GM19035 (cell line): Measurements from ENCODE around the gene TMEM145.
A peak's percentile ranks its signal among the peaks of the same experiment; 100 is the strongest.
"Not testable (repeated sequence)": the region's sequence is repeated elsewhere in the genome, so short reads cannot be mapped to it uniquely, and the experiment has no call there.

ENCODE experiments used
- ATAC-seq: cut with Tn5 transposase; IDR thresholded peaks from one replicate; pipeline ENCODE4 v1.9.1; 2021; ENCODE audit not compliant: unreplicated experiment

Gene TMEM145

DNA sequence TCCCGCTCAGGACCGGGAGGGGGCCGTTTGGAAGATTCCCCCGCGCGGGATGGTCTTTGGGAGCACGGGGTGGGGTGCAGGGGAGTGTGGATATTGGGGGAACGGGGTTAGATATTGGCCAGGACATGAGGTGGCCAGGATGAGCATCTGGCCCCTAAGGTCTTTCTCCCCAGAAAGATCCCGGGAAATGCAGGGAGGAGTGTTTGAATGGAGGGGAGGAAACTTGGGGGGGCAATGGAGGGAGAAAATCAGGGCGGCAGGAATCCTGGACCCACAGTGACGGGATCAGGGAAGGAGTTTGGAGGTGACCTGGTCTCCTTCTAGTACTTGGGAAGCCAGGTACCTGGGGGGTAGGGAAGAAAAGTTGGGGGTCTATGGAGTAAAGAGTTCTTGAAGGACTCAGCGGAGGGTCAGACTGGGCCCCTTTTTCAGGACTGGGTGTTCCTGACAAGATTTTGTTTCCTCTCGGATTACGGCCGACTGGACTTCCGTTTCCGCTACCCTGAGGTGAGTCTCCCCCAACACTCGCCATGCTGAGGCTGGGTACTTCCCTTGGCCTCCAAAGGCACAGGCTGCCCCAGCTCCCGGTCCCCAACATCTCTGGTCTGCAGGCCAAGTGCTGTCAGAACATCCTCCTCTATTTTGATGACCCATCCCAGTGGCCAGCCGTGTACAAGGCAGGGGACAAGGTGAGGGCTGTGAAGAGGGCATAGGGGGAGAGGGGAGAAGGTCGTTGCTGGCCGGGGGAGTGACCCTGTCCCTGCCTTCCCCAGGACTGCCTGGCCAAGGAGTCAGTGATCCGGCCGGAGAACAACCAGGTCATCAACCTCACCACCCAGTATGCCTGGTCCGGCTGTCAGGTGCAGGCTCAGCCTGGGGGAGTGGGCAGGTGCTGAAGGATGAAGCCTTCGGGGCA lies 989 bp downstream of the TMEM145 start:
- ATAC-seq: no peak

DNA sequence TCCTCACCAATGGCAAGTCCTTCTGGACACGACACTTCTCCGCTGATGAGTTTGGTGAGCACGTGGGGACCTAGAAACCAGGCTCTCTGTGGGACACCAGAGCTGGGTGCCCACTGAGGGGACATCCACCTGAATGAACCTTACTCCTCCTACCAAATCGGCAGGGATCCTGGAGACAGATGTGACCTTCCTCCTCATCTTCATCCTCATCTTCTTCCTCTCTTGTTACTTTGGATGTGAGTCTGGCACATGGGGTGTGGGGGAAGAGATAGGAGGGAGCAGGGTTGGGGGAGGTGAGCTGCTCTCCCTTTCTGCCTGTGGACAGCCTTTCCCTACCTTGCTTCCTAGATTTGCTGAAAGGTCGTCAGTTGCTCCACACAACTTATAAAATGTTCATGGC lies 1.9 kb downstream of the TMEM145 start:
- ATAC-seq: no peak

DNA sequence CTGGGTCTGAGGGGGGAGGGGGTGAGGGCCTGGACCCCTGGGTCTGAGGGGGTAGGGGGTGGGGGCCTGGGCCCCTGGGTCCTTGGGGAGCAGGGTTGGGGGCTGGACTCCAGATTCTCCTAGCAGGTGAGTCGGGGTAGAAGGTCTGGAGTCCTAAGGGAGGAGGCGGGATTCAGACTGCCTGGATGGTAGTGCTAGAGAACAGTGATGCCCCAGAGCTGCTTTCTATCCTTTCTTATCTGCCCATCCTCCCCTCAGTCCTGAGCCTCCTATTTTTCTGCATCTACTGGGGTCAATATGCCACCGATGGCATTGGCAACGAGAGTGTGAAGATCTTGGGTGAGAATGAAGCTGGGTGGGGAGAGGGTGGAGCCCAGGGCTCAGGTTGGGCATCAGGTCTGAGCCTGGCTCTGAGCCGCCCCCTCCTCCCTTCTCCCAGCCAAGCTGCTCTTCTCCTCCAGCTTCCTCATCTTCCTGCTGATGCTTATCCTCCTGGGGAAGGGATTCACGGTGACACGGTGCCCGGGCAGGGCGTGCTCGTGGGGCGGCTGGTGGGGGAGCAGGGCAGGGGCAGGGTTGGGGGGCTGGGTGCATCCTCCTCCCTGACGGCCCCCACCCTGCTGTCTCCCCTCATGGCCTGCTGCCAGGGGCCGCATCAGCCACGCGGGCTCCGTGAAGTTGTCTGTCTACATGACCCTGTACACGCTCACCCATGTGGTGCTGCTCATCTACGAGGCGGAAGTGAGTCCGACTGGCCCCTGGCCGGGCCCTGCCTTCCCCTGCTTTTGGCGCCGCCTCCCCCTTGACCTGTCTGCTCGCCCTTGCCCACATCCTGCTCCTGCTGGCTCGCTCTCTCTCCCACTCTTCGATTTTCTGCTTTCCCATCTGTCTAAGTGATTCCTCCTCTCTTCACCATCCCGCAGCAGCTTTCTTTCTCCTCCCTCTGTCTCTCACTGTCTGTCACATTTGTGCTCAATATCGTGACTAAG lies 3.4 kb downstream of the TMEM145 start:
- no peak for ATAC-seq

DNA sequence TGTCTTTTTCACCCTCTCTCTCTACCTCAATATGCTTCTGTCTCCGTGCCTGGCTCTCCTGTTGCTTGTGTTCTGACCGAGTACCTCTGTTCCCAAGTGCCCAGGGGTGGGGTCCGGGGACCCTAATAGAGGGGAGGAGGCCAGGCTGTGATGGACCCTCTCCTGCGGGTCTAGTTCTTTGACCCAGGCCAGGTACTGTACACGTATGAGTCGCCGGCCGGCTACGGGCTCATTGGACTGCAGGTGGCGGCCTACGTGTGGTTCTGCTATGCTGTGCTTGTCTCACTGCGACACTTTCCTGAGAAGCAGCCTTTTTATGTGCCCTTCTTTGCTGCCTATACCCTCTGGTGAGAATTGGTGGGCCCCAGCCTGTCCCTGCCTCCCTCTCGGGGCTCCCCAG lies 4.4 kb downstream of the TMEM145 start:
- ATAC-seq: no peak

DNA sequence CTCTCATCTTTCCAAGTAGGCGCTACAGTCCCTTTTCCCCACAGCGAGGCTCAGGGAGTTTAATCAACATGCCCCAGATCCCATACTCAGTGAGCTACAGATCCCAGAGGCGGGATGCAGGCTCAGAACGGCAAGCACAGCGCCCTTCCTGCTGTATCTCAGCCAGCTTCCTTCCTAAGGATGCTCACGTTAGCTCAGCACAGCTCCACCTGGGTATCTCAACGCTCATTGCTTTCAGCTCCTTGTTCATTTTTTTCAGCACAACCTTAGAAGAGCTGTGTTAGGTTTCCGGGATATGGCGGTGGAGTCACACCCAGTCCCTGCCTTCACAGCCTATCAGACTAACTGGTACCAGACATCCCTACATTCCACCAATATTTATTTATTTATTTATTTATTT lies 9.2 kb downstream of the TMEM145 start:
- no peak for ATAC-seq

DNA sequence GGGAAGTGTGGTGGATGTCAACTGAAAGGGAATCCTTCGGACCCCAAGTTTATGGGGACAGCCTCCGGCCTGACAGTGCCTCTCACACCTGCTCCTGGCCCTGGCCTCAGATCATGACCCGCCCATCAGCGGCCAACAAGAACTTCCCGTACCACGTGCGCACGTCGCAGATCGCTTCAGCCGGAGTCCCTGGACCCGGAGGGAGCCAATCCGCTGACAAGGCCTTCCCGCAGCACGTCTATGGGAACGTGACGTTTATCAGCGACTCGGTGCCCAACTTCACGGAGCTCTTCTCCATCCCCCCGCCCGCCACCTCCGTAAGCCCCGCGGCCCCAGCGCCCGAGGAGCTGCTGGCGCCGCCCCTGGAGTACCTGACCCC lies 10.4 kb downstream of the TMEM145 start:
- ATAC-seq: no peak

DNA sequence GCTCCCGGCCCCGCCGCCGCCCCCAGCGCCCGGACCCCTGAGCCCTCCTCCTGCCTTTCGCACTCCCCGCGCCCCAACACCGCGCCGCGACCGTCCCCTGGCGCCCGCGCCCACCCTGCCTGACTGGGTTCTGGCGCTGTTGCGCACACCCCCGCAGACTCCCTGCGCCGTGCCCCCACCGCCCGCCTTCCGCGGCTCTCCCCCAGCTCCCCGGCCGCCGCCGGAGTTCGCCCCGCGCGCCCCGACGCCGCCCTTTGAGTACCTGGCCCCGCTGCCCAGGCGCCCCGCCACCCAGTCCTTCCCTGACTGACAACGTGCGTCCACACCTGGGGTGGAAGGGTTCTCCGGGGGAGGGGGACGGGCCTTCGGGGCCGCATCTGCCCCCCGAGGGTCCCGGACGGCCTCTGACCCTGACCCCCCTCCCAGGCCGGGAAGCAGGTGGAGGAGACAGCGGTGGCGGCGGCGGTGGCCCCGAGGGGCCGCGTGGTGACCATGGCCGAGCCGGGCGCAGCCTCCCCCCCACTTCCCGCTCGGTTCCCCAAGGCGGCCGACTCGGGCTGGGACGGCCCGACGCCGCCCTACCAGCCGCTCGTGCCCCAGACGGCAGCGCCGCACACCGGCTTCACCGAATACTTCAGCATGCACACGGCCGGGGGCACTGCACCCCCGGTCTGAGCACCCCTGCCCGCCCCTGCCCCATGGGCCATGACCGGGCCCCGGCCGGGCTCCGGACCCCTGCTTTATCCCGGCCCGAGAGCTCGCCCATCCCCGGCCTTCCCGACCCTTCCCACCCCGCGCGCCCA lies 10.9 kb downstream of the TMEM145 start:
- ATAC-seq: no peak

DNA sequence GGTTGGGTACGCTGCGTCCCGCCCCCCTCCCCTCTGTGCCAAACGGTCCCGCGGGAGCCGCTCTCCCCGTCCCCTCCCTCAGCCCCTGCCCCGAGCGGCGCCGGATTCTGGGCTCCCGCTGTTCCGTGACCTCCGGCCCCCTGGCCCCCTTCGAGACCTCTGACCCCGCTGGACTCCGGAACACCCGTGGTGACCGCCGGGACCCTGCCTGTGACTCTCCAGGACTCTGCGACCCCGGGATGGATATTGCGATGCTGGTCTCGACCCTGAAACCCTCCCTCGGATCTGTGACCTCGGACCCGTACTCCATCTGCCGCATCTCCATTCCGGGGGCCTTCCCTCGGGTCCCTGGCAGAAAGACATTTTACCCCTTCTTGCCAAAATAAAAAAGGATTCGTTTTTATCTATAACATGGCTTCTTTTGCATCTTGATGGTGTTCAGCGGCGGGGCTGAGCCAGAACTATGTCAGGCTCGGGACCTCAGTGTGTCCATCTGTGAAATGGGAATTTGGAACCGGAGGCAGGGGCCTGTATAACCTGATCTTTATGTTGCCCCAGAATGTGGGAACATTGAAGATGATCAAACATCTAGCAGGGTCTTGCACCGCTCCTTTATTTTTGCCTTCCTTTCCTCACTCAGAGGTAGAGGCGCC lies 11.7 kb downstream of the TMEM145 start:
- ATAC-seq: no peak

DNA sequence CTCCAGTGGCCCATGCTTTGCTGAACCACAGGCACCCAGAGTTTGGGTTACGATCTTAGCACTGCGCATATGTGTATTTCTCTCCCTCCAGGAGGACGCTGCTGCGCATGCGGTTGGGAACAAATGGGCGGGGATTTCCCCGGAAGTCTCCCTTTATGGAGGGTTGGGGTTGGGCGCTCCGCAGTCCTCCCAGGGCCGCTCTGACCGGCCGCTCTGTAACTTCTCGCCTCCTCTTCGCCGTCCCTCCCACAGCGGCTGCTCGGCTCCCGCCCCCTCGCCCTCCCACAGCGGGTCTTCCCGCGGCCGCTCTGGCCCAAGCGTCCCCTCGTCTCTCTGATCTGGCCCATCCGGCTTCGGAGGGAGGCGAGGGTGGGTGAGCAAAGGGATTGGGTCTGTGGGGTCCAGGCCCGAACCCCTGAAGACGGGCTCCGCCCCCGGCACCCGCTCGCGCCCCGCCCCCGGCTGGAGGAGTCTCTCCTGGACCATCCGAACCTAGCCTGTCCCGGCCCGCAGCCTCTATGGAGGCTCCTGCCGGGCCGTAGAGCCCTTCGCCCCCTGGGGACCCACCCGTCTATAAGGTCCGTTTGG lies 12.3 kb downstream of the TMEM145 start, which contains the start of gene MEGF8:
Gene MEGF8 (plus strand): TSS at position 328 of the 588 bp plus-strand sequence. CDS start 609 bp downstream, outside the sequence.
- ATAC-seq: peak; percentile 94

DNA sequence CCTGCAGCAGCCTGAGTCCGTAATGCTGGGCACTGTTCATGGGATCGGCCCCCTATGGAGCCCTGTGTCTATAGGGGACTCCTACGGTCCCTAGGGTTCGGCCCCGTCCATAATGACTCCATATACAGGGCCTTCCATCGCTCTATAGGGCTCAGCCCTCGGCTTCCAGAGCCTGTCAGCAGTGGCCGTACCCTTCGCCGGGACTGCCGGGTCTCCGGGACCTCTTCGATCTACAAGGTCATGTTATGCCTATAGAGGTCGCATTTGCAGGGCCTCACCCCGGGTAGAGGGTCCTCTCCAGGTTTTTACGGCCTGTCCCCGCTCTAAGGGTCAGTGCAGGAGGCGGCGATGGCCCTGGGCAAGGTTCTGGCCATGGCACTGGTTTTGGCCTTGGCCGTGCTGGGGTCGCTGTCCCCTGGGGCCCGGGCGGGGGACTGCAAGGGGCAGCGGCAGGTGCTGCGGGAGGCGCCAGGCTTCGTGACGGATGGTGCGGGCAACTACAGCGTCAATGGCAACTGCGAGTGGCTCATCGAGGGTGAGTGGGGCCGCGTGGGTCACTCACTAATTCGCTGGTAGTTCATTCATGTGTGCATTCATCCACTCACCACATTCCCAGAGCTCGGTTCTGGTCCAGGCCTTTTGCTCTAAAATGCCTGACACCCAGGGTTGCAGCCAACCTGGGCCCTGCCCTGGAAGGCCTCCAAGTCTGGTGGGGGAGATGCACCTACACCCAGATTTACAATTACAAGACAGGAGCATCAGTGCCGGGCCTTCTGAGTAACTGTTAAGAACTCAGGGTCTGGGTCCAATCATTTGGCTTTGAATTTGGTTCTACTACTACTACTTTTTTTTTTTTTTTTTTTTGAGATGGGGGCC lies 13.0 kb downstream of the TMEM145 start:
- peak; percentile 14 for ATAC-seq

DNA sequence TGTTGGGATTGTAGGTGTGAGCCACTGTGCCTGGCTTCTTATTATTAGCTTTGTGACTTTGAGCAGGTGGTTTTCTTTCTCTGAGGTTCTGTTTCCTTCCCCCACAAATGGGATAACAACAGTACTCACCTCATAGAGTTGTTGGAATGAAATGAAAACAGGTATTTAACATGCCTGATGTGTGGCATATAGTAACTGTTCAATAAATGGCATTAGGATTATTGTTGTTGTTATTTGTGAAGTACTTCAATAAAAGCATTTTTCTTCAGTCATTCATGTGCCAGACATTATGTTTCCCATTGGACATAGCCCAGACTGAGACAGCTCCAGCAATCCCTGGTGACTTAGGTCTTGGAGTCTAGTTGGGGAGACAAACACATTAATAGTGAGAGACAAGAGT lies 13.9 kb downstream of the TMEM145 start:
- ATAC-seq: no peak

DNA sequence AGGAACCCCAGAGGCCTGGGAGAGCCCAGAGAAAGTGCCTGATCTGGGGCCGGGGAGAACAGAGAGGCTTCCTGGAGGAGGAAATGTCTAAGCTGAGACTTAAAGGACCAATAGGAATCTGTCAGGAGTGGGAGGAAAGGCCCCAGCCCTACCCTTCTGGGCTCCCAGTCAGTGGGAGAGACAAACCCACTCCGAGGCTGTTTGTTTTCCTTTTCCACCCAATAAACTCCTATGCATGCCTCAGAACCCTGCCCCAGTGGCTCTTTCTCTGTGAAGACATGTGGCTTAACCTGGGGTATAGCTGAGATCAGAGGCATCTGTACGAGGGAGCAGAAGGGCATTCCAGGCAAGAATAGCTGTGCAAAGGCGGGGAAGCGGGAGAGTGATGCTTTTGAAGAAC lies 14.3 kb downstream of the TMEM145 start:
- ATAC-seq: no peak

DNA sequence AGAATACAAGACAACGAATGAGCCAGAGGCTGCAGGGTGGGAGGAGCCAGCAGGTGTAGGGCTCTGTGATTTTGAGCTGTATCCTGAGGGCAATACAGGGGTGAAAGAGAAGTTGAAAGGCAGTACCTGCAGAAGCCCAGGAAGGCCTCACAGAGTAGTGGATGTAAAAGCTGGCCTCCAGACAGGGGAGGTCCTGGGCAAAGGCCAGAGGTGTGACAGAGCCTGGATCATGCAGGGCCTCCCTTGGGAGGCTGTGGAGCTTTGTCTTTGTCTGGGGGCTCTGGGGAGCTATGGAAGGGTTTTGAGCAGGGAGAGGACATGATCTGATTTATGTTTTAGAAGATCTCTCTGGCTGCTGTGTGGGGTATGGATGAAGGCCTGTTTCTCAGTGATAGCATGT lies 15.0 kb downstream of the TMEM145 start:
- no peak for ATAC-seq

DNA sequence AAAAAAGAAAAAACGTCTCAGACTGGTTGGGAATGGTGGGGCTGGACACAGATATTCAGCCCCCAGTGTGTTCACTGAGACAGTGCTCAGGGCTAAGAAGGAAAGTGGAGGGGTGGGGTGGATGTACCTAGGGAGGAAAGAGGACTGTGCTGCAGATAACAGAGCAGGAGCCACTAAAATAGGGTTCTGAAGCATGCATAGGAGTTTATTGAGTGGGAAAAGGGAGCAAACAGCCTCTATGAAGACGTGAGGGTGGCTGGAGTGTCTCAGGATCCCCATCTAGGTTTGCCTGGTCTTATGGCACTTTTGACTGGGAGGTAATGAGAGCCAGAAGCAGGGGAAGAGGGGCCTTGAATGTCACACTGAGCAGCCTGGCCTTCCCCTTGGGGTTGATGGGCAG lies 15.7 kb downstream of the TMEM145 start:
- ATAC-seq: no peak

DNA sequence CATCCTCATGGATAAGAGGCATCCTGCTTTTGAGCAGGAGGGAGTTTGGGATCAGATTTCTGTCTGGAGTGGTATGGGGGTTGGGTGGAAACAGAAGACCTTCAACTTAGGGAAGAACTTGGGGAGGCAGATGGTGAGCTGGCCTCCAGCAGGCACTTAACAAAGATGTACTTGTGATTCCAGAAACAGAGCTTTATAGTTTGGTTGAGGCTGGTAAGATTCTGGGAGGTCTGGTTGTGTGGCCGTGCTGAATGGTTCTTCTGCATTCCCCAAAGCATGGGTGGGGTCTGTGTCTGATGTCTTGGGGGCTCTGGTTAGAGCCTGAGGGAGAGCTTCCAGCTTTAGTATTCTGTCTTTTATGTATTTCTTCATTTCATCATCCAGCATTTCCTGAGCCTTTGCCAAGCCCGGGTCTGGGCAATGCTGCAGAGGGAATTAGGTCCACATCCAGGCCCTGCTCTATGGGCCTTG lies 17.2 kb downstream of the TMEM145 start:
- ATAC-seq: no peak

DNA sequence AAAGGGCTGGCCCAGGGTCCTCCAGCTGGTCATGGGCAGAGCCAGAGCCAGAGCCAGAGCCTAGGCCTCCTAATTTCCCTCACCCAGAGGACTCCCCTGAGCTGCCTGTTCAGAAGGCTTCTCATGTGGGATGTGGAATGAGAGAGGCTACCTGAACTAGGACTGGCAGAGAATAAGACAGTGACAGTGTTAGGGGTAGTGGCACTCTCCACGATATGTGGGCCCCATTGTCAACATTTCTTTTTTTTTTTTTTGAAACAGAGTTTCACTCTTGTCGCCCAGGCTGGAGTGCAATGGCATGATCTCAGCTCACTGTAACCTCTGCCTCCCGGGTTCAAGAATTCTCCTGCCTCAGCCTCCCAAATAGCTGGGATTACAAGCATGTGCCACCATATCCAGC lies 18.2 kb downstream of the TMEM145 start:
- ATAC-seq: not testable (repeated sequence)

DNA sequence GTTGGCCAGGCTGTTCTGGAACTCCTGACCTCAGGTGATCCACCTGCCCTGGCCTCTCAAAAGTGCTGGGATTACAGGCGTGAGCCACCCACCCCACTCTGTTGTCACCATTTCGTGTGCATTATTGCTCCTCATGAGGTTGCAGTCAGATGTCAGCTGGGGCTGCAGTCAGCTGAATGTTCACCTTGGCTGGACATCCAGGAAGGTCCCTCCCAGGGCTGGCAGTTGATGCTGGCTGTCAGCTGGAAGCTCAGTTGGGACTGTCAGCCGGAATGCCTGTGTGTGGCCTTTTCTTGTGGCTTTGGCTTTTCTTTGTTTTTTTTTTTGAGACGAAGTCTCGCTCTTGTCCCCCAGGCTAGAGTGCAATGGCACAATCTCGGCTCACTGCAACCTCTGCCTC lies 18.9 kb downstream of the TMEM145 start:
- ATAC-seq: no peak

DNA sequence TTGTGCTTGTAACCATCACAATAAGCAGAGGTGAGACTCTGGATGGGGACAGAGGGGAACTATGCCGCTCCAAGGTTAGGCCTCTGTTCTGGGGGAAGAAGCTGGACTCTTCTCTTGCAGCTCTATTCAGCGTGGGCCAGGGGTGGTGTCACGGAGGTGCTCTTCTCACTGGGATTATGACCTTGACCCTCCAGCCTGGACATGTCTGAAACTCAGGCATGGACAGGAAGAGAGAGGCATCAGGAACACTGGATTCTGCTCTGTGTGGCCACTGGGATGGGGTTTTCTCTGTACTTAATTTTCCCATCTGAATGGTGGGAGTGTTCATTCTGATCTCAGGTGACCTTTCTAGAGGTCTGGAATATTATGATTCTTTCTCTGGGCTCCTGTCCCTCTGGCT lies 19.9 kb downstream of the TMEM145 start:
- ATAC-seq: no peak
